Thoracic aorta (tissue), 2 donors: Measurements from ENCODE around the gene USP49. TPM values are rescaled to one million over a fixed set of nuclear protein-coding genes. Genes with fewer than 3 reads are reported as not detected.

Experiments used
- ATAC-seq: fragments of 150-250 bp; one replicate; pipeline ENCODE4 v1.8.0; 2017; ENCODE audit warnings: low read depth; ENCODE audit not compliant: insufficient number of reproducible peaks, low FRiP score
- DNase-seq: peaks from one replicate; pipeline ENCODE4 v3.0.0-alpha.2; 2020; ENCODE audit warnings: low spot score
- H3K27ac ChIP-seq, 2 donors: fragments of 200-600 bp; sonication (generic); 1 replicate in 1 of 2; 2 replicates in 1 of 2; pipeline ENCODE4 v1.5.1; 2016; ENCODE audit warnings: mild to moderate bottlenecking in 2 of 2, moderate library complexity in 2 of 2
- H3K27me3 ChIP-seq: fragments of 200-600 bp; sonication (generic); replicated peaks from 2 replicates; pipeline ENCODE4 v1.6.0; 2016; ENCODE audit warnings: mild to moderate bottlenecking; ENCODE audit not compliant: insufficient read depth
- H3K36me3 ChIP-seq: fragments of 200-600 bp; sonication (generic); one replicate; pipeline ENCODE4 v1.5.1; 2016
- H3K4me1 ChIP-seq, 2 donors: fragments of 200-600 bp; sonication (generic); 1 replicate in 1 of 2; 2 replicates in 1 of 2; pipeline versions ENCODE4 v1.5.1 to v1.6.0; 2016; ENCODE audit warnings: low read depth in 2 of 2, mild to moderate bottlenecking in 1 of 2; ENCODE audit not compliant: control insufficient read depth in 1 of 2
- H3K4me3 ChIP-seq: fragments of 200-600 bp; sonication (generic); 2 replicates; pipeline ENCODE4 v1.5.1; 2016; ENCODE audit warnings: mild to moderate bottlenecking
- H3K9me3 ChIP-seq: fragments of 200-600 bp; sonication (generic); 2 replicates; pipeline ENCODE4 v1.5.1; 2016
- total RNA-seq, 2 donors: library from RNA; depleted of rRNA; stranded (reverse); fragments of >200 nt; gene quantifications; one replicate each; pipeline versions ENCODE4 v1.1.0 to v1.2.3, GENCODE V29; 2016
- TF ChIP-seq, protein P1 (sequence below): fragments of 200-600 bp; sonication (generic); IDR thresholded peaks from one replicate; pipeline ENCODE4 v1.5.1; 2019; ENCODE audit warnings: antibody characterized with exemption

Gene USP49
- total RNA-seq, 2 donors from 2014 or later = 3.3 to 3.8 TPM

DNA sequence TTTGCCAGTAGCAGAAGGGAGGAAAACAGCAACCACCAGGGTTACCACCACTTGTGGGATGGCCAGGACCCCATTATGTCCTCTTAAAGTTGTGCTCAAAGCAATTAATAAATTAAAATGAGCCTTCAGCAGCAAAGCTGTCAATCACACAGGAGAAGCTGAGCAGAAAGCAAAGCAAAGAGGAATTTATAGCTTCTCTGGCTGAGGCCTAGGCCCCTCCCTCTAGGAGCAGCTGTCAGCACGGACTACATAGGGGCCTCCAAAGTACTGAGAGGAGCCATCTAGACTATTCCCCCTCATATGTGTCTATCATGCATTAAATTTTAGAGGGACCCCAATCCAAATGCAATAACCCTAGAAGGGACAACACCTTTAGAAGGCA is 40.0 kb upstream of the USP49 start:
- H3K4me1 ChIP-seq = peaks cover 21 to 27% of the 10 kb centered on the region in 2 donors
- no peaks in the 10 kb centered on the region for H3K27me3 ChIP-seq
- TF ChIP-seq, protein P1, sequence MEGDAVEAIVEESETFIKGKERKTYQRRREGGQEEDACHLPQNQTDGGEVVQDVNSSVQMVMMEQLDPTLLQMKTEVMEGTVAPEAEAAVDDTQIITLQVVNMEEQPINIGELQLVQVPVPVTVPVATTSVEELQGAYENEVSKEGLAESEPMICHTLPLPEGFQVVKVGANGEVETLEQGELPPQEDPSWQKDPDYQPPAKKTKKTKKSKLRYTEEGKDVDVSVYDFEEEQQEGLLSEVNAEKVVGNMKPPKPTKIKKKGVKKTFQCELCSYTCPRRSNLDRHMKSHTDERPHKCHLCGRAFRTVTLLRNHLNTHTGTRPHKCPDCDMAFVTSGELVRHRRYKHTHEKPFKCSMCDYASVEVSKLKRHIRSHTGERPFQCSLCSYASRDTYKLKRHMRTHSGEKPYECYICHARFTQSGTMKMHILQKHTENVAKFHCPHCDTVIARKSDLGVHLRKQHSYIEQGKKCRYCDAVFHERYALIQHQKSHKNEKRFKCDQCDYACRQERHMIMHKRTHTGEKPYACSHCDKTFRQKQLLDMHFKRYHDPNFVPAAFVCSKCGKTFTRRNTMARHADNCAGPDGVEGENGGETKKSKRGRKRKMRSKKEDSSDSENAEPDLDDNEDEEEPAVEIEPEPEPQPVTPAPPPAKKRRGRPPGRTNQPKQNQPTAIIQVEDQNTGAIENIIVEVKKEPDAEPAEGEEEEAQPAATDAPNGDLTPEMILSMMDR = no peak
- H3K36me3 ChIP-seq = peaks cover 54% of the 10 kb centered on the region
- H3K4me3 ChIP-seq = no peak overlapping the region
- DNase-seq (no peak), ATAC-seq (no peak)
- H3K27ac ChIP-seq = no peak overlapping the region
- no peaks in the 10 kb centered on the region for H3K9me3 ChIP-seq

DNA sequence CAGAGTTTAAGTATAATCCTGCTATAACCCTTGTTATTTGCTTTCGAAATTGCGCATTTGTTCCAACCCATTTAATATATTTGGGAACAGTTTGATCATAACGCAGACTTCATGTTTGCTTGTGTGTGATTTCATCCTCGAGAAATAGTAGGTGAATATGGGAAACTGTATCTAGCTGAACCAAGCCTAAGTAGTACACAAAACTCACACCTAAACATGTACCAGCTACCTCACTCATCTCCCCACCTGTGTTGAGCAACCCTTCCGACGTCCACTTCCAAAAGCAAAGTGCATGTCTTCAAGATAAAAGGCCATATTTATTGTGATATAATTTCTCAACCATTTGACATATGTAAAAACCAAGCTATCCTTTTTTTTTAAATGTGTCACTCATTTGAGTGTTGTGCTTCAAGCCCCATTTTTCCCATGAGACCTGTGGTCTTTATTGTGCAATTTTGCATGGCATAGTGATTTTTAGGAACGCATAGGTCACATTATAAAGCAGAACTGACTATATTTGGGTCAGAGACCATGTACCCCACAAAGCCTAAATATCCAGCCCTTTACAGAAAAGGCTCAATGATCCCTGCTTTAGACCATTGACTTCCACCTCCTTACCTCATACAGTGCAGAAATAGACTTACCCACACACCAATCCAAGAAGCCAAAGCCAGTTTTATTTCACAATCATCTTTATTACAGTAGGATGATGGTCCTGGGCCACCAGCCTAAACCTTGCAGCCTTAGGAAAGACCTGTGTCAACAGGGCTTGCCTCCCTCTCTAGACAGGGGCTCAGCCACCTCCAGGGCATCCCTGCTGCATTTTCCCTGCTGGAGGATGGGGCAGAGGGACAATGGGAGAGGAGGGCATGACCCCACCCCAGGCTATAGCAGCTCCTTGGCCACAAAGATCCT is 39.4 kb upstream of the USP49 start:
- H3K9me3 ChIP-seq = no peaks in the 10 kb centered on the region
- H3K36me3 ChIP-seq = peaks cover 57% of the 10 kb centered on the region
- no peaks in the 10 kb centered on the region for H3K27me3 ChIP-seq
- peaks cover 14 to 21% of the 10 kb centered on the region in 2 donors for H3K4me1 ChIP-seq
- TF ChIP-seq, protein P1 = no peak
- H3K4me3 ChIP-seq = no peak overlapping the region
- DNase-seq (no peak), ATAC-seq (no peak)
- no peak overlapping the region for H3K27ac ChIP-seq

DNA sequence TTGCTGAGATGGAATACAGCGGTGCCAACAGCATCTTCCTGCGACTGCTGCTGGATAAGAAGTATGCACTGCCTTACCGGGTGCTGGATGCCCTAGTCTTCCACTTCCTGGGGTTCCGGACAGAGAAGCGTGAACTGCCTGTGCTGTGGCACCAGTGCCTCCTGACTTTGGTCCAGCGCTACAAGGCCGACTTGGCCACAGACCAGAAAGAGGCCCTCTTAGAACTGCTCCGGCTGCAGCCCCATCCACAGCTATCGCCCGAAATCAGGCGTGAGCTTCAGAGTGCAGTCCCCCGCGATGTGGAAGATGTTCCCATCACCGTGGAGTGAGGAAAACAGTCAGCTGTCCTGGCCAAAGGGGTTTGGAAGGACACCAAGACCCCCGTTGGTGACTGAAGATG is 37.2 kb upstream of the USP49 start:
- H3K27ac ChIP-seq = no peak overlapping the region
- TF ChIP-seq, protein P1 = no peak
- peaks cover 69% of the 10 kb centered on the region for H3K36me3 ChIP-seq
- DNase-seq = no peak
- H3K4me1 ChIP-seq = peaks cover 6 to 12% of the 10 kb centered on the region in 2 donors
- H3K9me3 ChIP-seq = no peaks in the 10 kb centered on the region
- no peaks in the 10 kb centered on the region for H3K27me3 ChIP-seq
- no peak overlapping the region for H3K4me3 ChIP-seq
- no peak for ATAC-seq

DNA sequence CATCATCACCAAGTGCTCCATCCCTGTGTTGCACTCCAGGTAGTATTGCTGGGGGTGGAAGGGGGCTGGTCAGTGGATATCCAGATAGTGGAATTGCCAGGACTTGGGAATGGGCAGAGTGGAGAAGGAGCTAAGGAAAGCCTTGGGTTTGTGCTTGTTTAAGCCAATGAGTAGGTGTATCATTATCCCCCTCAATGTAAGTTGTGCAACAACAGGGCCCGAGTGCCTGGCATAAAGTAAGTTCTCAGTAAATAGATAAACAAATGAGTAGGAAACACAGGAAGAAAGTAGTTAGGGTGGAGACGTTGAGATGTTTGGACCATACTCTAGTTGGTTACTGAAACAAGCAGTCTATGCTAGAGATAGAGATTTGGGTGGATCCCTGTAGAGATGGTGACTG is 36.6 kb upstream of the USP49 start:
- Histone ChIP-seq H3K4me3 (no peak overlapping the region), H3K36me3 (peaks cover 68% of the 10 kb centered on the region), H3K27me3 (no peaks in the 10 kb centered on the region), H3K27ac (no peak overlapping the region), H3K9me3 (no peaks in the 10 kb centered on the region), H3K4me1 (peaks cover 3 to 12% of the 10 kb centered on the region in 2 donors)
- ATAC-seq (no peak), DNase-seq (no peak)
- TF ChIP-seq, protein P1 = no peak

DNA sequence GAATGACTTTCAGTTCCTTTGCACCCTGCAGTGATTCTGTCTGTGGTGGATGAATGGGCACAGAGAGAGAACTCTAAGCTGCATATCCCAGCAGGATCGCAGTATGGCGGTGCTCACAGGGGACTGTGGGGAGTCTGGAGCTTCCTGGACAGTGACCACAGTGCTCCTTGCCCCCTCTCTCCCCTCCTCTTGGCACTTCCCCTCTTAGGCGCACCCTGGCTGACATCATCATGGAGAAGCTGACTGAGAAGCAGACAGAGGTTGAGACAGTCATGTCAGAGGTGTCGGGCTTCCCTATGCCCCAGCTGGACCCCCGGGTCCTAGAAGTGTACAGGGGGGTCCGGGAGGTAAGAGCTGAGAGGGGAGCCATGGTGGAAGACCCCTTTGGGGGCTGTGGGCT is 34.7 kb upstream of the USP49 start:
- TF ChIP-seq, protein P1 = no peak
- ATAC-seq (no peak), DNase-seq (no peak)
- Histone ChIP-seq H3K4me1 (no peaks in the 10 kb centered on the region), H3K9me3 (no peaks in the 10 kb centered on the region), H3K4me3 (no peak overlapping the region), H3K27ac (no peak overlapping the region), H3K36me3 (peaks cover 55% of the 10 kb centered on the region), H3K27me3 (no peaks in the 10 kb centered on the region)
